H1 (cell line): Measurements from ENCODE around the gene FRS2. TPM values are rescaled to one million over a fixed set of nuclear protein-coding genes. Genes with fewer than 3 reads are reported as not detected.

Experiments used
- CTCF ChIA-PET: fragments of 300-600 bp; sonication (Branson Sonifier 250); formaldehyde crosslinking; loops from one replicate; lab custom pipeline; 2021; ENCODE audit not compliant: partially characterized antibody; lab: Charles Lee
- POLR2A ChIA-PET: fragments of 300-600 bp; sonication (Branson Sonifier 250); formaldehyde crosslinking; loops from one replicate; lab custom pipeline; 2021; ENCODE audit warnings: inconsistent platforms; ENCODE audit not compliant: partially characterized antibody; lab: Charles Lee
- DNase-seq, 2 experiments: peaks; one replicate each; pipeline versions ENCODE4 v3.0.0 to v3.0.0-alpha.2; 2010 to 2022; ENCODE audit warnings: low spot score in 2 of 2, low read depth in 1 of 2, mixed read lengths in 1 of 2
- FAIRE-seq: peaks from 2 replicates; lab custom pipeline; 2011; peaks lifted over from hg19 to GRCh38; lab: Jason Lieb, UNC
- H2AFZ ChIP-seq: 2 replicates; pipeline ENCODE4 v1.8.1; 2012; ENCODE audit warnings: low read length, inconsistent platforms
- H2AK5ac ChIP-seq: 2 replicates; pipeline ENCODE4 v1.6.1; 2013; ENCODE audit warnings: low read depth, low read length
- H2BK120ac ChIP-seq: replicated peaks from 2 replicates; pipeline ENCODE3; 2013; ENCODE audit warnings: low read depth, low read length, inconsistent platforms
- H2BK12ac ChIP-seq: 2 replicates; pipeline ENCODE4 v1.6.1; 2013; ENCODE audit warnings: low read depth, low read length
- H2BK15ac ChIP-seq: 2 replicates; pipeline ENCODE4 v1.6.1; 2013; ENCODE audit warnings: low read length
- H2BK20ac ChIP-seq: 2 replicates; pipeline ENCODE4 v1.6.1; 2013; ENCODE audit warnings: low read length
- H2BK5ac ChIP-seq: 2 replicates; pipeline ENCODE4 v1.6.1; 2013; ENCODE audit warnings: low read depth, low read length
- H3K14ac ChIP-seq: 2 replicates; pipeline ENCODE4 v1.6.1; 2013; ENCODE audit warnings: inconsistent platforms; ENCODE audit not compliant: insufficient read length
- H3K18ac ChIP-seq: 2 replicates; pipeline ENCODE4 v1.6.1; 2013; ENCODE audit warnings: low read length; ENCODE audit errors: extremely low read depth
- H3K23ac ChIP-seq: 2 replicates; pipeline ENCODE4 v1.6.1; 2013; ENCODE audit warnings: inconsistent platforms; ENCODE audit not compliant: insufficient read length
- H3K23me2 ChIP-seq: 2 replicates; pipeline ENCODE4 v1.6.1; 2013; ENCODE audit warnings: low read depth, low read length
- H3K27ac ChIP-seq: 2 replicates; pipeline ENCODE4 v1.6.1; 2011; ENCODE audit warnings: low read depth, low read length, inconsistent platforms
- H3K27me3 ChIP-seq, 4 experiments: replicated peaks in 1 of 4; 1 replicate in 1 of 4; 2 replicates in 3 of 4; pipeline versions ENCODE4 v1.6.1 to v1.8.1; 2011 to 2013; ENCODE audit warnings: low read length in 3 of 4, mild to moderate bottlenecking in 3 of 4, inconsistent platforms in 2 of 4, mixed read lengths in 2 of 4, moderate library complexity in 1 of 4; ENCODE audit not compliant: control insufficient read depth in 3 of 4, insufficient read depth in 3 of 4; ENCODE audit errors: extremely low read depth in 1 of 4
- H3K36me3 ChIP-seq, 4 experiments: 2 replicates each; pipeline versions ENCODE4 v1.6.1 to v1.8.1; 2011 to 2013; ENCODE audit warnings: mild to moderate bottlenecking in 4 of 4, low read length in 3 of 4, moderate library complexity in 2 of 4, control low read depth in 1 of 4, inconsistent platforms in 1 of 4; ENCODE audit not compliant: insufficient read depth in 4 of 4, control insufficient read depth in 2 of 4
- H3K4ac ChIP-seq: replicated peaks from 2 replicates; pipeline ENCODE3; 2013; ENCODE audit warnings: low read length, low read depth, mixed read lengths, inconsistent platforms; ENCODE audit not compliant: insufficient read length
- H3K4me1 ChIP-seq, 4 experiments: replicated peaks in 1 of 4; 1 replicate in 1 of 4; 2 replicates in 3 of 4; pipeline versions ENCODE4 v1.6.1 to v1.8.1; 2011 to 2013; ENCODE audit warnings: low read length in 3 of 4, inconsistent platforms in 2 of 4, mixed read lengths in 1 of 4; ENCODE audit not compliant: insufficient read depth in 4 of 4, control insufficient read depth in 3 of 4
- H3K4me2 ChIP-seq, 2 experiments: 2 replicates each; pipeline versions ENCODE4 v1.6.1 to v1.8.1; 2011 to 2013; ENCODE audit warnings: low read depth in 2 of 2, low read length in 2 of 2, control low read depth in 1 of 2, inconsistent platforms in 1 of 2, mild to moderate bottlenecking in 1 of 2; ENCODE audit not compliant: insufficient read depth in 1 of 2
- H3K4me3 ChIP-seq, 4 experiments: fragments of 200-600, 300-600 bp in 1 of 4; sonication (generic), shearing (Covaris generic), sonication (Bioruptor Twin) in 1 of 4; 2 replicates each; pipeline versions ENCODE4 v1.5.1 to v1.8.1; 2011 to 2016; ENCODE audit warnings: low read length in 4 of 4, low read depth in 3 of 4, control low read depth in 2 of 4, inconsistent platforms in 2 of 4, mild to moderate bottlenecking in 2 of 4, mixed read lengths in 1 of 4, moderate library complexity in 1 of 4; ENCODE audit not compliant: insufficient read depth in 2 of 4; ENCODE audit errors: extremely low read depth in 1 of 4
- H3K56ac ChIP-seq: replicated peaks from 2 replicates; pipeline ENCODE3; 2013; ENCODE audit warnings: low read depth, mild to moderate bottlenecking, mixed read lengths, low read length, inconsistent platforms; ENCODE audit not compliant: insufficient read length
- H3K79me1 ChIP-seq: 2 replicates; pipeline ENCODE4 v1.6.1; 2013; ENCODE audit warnings: low read depth, low read length, control low read depth
- H3K79me2 ChIP-seq, 2 experiments: 2 replicates each; pipeline versions ENCODE4 v1.6.1 to v1.8.1; 2012 to 2013; ENCODE audit warnings: low read length in 2 of 2, mild to moderate bottlenecking in 2 of 2, inconsistent platforms in 1 of 2; ENCODE audit not compliant: insufficient read depth in 2 of 2, control insufficient read depth in 1 of 2
- H3K9ac ChIP-seq, 4 experiments: replicated peaks in 1 of 4; 1 replicate in 1 of 4; 2 replicates in 3 of 4; pipeline versions ENCODE4 v1.6.1 to v1.8.1; 2011 to 2013; ENCODE audit warnings: low read depth in 3 of 4, low read length in 3 of 4, control low read depth in 2 of 4, mild to moderate bottlenecking in 2 of 4, moderate library complexity in 2 of 4, inconsistent platforms in 1 of 4; ENCODE audit errors: extremely low read depth in 1 of 4
- H3K9me3 ChIP-seq, 2 experiments: 2 replicates each; pipeline versions ENCODE4 v1.6.1 to v1.8.1; 2012 to 2013; ENCODE audit warnings: mild to moderate bottlenecking in 2 of 2, moderate library complexity in 2 of 2, control low read depth in 1 of 2, inconsistent platforms in 1 of 2, low read depth in 1 of 2, low read length in 1 of 2, mixed read lengths in 1 of 2; ENCODE audit not compliant: insufficient read depth in 2 of 2
- H4K20me1 ChIP-seq, 2 experiments: replicated peaks in 1 of 2; 2 replicates each; pipeline versions ENCODE3 to v1.8.1; 2011 to 2013; ENCODE audit warnings: inconsistent platforms in 2 of 2, low read length in 2 of 2, mild to moderate bottlenecking in 1 of 2; ENCODE audit not compliant: insufficient read depth in 2 of 2, control insufficient read depth in 1 of 2
- H4K5ac ChIP-seq: 2 replicates; pipeline ENCODE4 v1.6.1; 2013; ENCODE audit warnings: low read length, low read depth, mixed read lengths, inconsistent platforms; ENCODE audit not compliant: insufficient read length
- H4K8ac ChIP-seq: 2 replicates; pipeline ENCODE4 v1.8.0; 2013; ENCODE audit warnings: mild to moderate bottlenecking, moderate library complexity, low read length, inconsistent platforms; ENCODE audit not compliant: insufficient read depth; ENCODE audit errors: extremely low read depth
- H4K91ac ChIP-seq: replicated peaks from 2 replicates; pipeline ENCODE3; 2013; ENCODE audit warnings: low read length, mixed read lengths, inconsistent platforms; ENCODE audit not compliant: insufficient read length
- BACH1 ChIP-seq: IDR thresholded peaks from 2 replicates; pipeline ENCODE4 v1.6.1; 2012; ENCODE audit warnings: low read length, improper control_type of control experiment
- CBX5 ChIP-seq: fragments of 300-800, 300-1000 bp; sonication (generic); IDR thresholded peaks from 2 replicates; pipeline ENCODE4 v1.7.1; 2016; ENCODE audit warnings: antibody characterized with exemption, low read length, low read depth
- CHD1 ChIP-seq: IDR thresholded peaks from 2 replicates; pipeline ENCODE4 v1.6.1; 2012; ENCODE audit warnings: low read depth, low read length, improper control_type of control experiment
- GTF2F1 ChIP-seq: IDR thresholded peaks from 2 replicates; pipeline ENCODE4 v1.6.1; 2012; ENCODE audit warnings: low read depth, low read length, improper control_type of control experiment, borderline replicate concordance
- HDAC6 ChIP-seq: IDR thresholded peaks from one replicate; pipeline ENCODE4 v1.7.1; 2012; ENCODE audit warnings: low read depth, mild to moderate bottlenecking, inconsistent platforms, low read length, moderate library complexity
- JUND ChIP-seq: IDR thresholded peaks from 2 replicates; pipeline ENCODE4 v1.6.1; 2011; ENCODE audit warnings: mild to moderate bottlenecking, improper control_type of control experiment, low read length
- MAFK ChIP-seq: IDR thresholded peaks from 2 replicates; pipeline ENCODE4 v1.6.1; 2012; ENCODE audit warnings: low read depth, mild to moderate bottlenecking, improper control_type of control experiment, low read length
- MAX ChIP-seq: IDR thresholded peaks from 2 replicates; pipeline ENCODE4 v1.6.1; 2012; ENCODE audit warnings: inconsistent platforms
- PHF8 ChIP-seq: fragments of 200-600 bp; sonication (generic); conservative IDR thresholded peaks from 2 replicates; pipeline ENCODE4 v1.7.1; 2012; ENCODE audit warnings: low read depth, mild to moderate bottlenecking, inconsistent platforms, low read length, moderate library complexity
- RAD21 ChIP-seq, 2 experiments: IDR thresholded peaks in 1 of 2; conservative IDR thresholded peaks in 1 of 2; 2 replicates each; pipeline ENCODE4 v1.6.1; 2011; ENCODE audit warnings: low read depth in 2 of 2, low read length in 2 of 2, improper control_type of control experiment in 1 of 2, inconsistent platforms in 1 of 2, mild to moderate bottlenecking in 1 of 2, moderate library complexity in 1 of 2
- SAP30 ChIP-seq: fragments of 300-600 bp; sonication (generic); IDR thresholded peaks from 2 replicates; pipeline ENCODE4 v1.7.1; 2012; ENCODE audit warnings: low read length, moderate library complexity, mild to moderate bottlenecking, inconsistent platforms; ENCODE audit not compliant: insufficient read depth, insufficient replicate concordance
- SP1 ChIP-seq: IDR thresholded peaks from 2 replicates; pipeline ENCODE4 v1.6.1; 2011; ENCODE audit warnings: low read depth, low read length
- SRF ChIP-seq: IDR thresholded peaks from 2 replicates; pipeline ENCODE4 v1.6.1; 2011; ENCODE audit warnings: mild to moderate bottlenecking, low read depth, low read length, moderate library complexity
- TAF7 ChIP-seq: optimal IDR thresholded peaks from 2 replicates; pipeline ENCODE3; 2011; ENCODE audit warnings: low read depth, mild to moderate bottlenecking, inconsistent platforms, low read length, moderate library complexity, borderline replicate concordance
- TCF12 ChIP-seq: IDR thresholded peaks from 2 replicates; pipeline ENCODE4 v1.6.1; 2011; ENCODE audit warnings: low read depth, mild to moderate bottlenecking, low read length
- YY1 ChIP-seq: IDR thresholded peaks from 2 replicates; pipeline ENCODE4 v1.6.1; 2011; ENCODE audit warnings: low read depth, mild to moderate bottlenecking, low read length
- polyA plus RNA-seq, 7 experiments: library from polyadenylated mRNA; depleted of rRNA in 3 of 7; stranded (reverse) in 5 of 7; unstranded in 2 of 7; fragments of >200 nt in 5 of 7; fragments of 200-250 nt in 2 of 7; gene quantifications; 1 replicate in 5 of 7; 2 replicates in 1 of 7; 4 replicates in 1 of 7; pipeline versions ENCODE4 v1.2.1 to v1.2.3, GENCODE V29; 2011 to 2013; ENCODE audit warnings: missing spikeins in 2 of 7, mixed read lengths in 2 of 7
- total RNA-seq: library from RNA; stranded (reverse); fragmentation: NEBNext Ultra II Directional; extraction: Animal tissue kit (Norgen Biotek cat#: 25700); gene quantifications from 2 replicates; pipeline ENCODE4 v1.2.1, GENCODE V29; 2021

Gene FRS2
- total and polyA plus RNA-seq, 2 of the 8 experiments (the other 6 are each of a cell fraction or from before 2014, with no cell fraction given) = 10.3 to 35.8 TPM

GRCh38 chr12:69613351-69613750, 143.2 kb downstream of the FRS2 start:
- H3K9me3 ChIP-seq = no peaks in the 10 kb centered on the region
- no peak overlapping the region for H2BK20ac ChIP-seq

More at GRCh38 chr12:69613351-69613750, 143.2 kb downstream of the FRS2 start:
- H2AK5ac ChIP-seq = no peak overlapping the region
- H2BK12ac ChIP-seq = no peak overlapping the region
- no peak overlapping the region for H3K23ac ChIP-seq
- TF ChIP-seq TCF12 (no peak), SAP30 (no peak), BACH1 (no peak), SP1 (no peak), JUND (no peak), TAF7 (no peak), GTF2F1 (no peak), CBX5 (no peak), PHF8 (no peak), HDAC6 (no peak), YY1 (no peak), RAD21 (IDR thresholded peaks at IDR 0.05 in 1 of 2, conservative IDR thresholded peaks at IDR 0.05 in 1 of 2; ENCODE audit: low read depth in 2 of 2, low read length in 2 of 2) (no peak), SRF (no peak), MAFK (no peak), CHD1 (no peak), MAX (no peak)
- H3K4me3 ChIP-seq = no peak overlapping the region
- no peak overlapping the region for H2BK5ac ChIP-seq
- DNase-seq = no peak
- no peaks in the 10 kb centered on the region for H4K20me1 ChIP-seq
- no peak overlapping the region for H4K91ac ChIP-seq
- no peak overlapping the region for H4K5ac ChIP-seq
- no peak overlapping the region for H3K4ac ChIP-seq
- no peak overlapping the region for H3K4me2 ChIP-seq
- H3K9ac ChIP-seq = no peak overlapping the region
- no peak for FAIRE-seq
- no peak overlapping the region for H2AFZ ChIP-seq
- no peaks in the 10 kb centered on the region for H3K79me1 ChIP-seq
- H3K27ac ChIP-seq = no peak overlapping the region
- H2BK120ac ChIP-seq = no peak overlapping the region
- H3K14ac ChIP-seq = no peak overlapping the region
- H3K56ac ChIP-seq = no peak overlapping the region
- H3K4me1 ChIP-seq = no peaks in the 10 kb centered on the region
- no peaks in the 10 kb centered on the region for H3K27me3 ChIP-seq
- no peak overlapping the region for H4K8ac ChIP-seq
- no peak overlapping the region for H3K18ac ChIP-seq
- H3K36me3 ChIP-seq = no peaks in the 10 kb centered on the region
- ChIA-PET CTCF (interaction anchor here (0.6 kb wide), 2 partner anchors 18 to 47 kb away, joined by 3 read pairs; no protein-coding TSS in a partner anchor), POLR2A (interaction anchor here (0.6 kb wide), 1 partner anchor 839 kb away, joined by 3 read pairs; no protein-coding TSS in a partner anchor)
- H3K23me2 ChIP-seq = no peaks in the 10 kb centered on the region
- no peaks in the 10 kb centered on the region for H3K79me2 ChIP-seq
- H2BK15ac ChIP-seq = no peak overlapping the region
